Measurements from ENCODE around the gene MCRIP2. TPM values are rescaled to one million over a fixed set of nuclear protein-coding genes. Genes with fewer than 3 reads are reported as not detected.
A peak's percentile ranks its signal among the peaks of the same experiment; 100 is the strongest.

The MCRIP2 gene
- total RNA-seq, 1 experiment from 2014 or later, result 41.7 TPM

DNA sequence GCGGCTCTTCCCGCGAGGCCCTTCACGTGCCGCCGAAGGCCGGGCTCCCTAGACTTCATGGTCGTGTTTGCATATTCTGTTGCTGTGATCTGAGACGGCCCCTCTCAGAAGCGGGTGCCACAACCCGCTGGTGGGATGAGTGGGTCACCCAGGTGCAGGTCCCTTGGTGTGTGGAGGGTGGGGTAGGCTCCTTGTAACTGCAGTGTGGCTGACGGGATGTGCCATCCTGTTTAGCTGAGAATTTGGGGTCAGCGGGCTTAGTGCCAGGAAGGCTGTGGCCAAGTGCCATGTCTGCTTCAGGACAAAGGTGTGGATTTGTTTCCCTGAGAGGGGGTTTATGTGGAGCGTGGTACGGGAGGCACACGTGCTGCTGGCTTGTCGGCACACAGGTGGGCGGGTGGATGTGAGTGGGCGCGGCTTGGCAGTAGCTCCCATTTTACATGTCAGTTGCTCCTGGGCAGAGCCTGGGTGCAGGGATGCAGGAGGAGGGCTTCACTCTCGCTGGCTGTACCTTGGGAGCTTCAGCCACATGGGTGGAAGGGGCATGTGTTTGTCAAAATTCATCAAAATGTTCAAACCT, 20.0 kb upstream of the MCRIP2 start:
- DNase-seq, result no peak
- no peak overlapping the region for H3K4me2 ChIP-seq (ENCODE audit: low read depth, low read length, poor library complexity, severe bottlenecking)
- H3K79me2 ChIP-seq (ENCODE audit: low read length), result no peaks in the 10 kb centered on the region
- H2AFZ ChIP-seq (ENCODE audit: low read length), result no peak overlapping the region
- H4K20me1 ChIP-seq (ENCODE audit: insufficient read depth, low read depth, low read length), result 0 out of 2 replicates have a peak, but pooled peaks cover 6% of the 10 kb centered on the region
- peaks cover 16% of the 10 kb centered on the region for H3K4me1 ChIP-seq (ENCODE audit: low read length)
- H3K27me3 ChIP-seq (ENCODE audit: low read length), result no peaks in the 10 kb centered on the region
- no peak overlapping the region for H3K27ac ChIP-seq (ENCODE audit: low read length)
- no peaks in the 10 kb centered on the region for H3K36me3 ChIP-seq (ENCODE audit: insufficient read depth, low read length)
- no peak overlapping the region for H3K9ac ChIP-seq (ENCODE audit: low read length)
- H3K9me2 ChIP-seq (replicated peaks; ENCODE audit: insufficient read depth, low read length), result no peaks in the 10 kb centered on the region
- no peak overlapping the region for H3K4me3 ChIP-seq (ENCODE audit: low read length)
- H3K9me3 ChIP-seq (ENCODE audit: low read length), result no peaks in the 10 kb centered on the region

GRCh38 chr16:622920-623280, 18.7 kb upstream of the MCRIP2 start:
- Histone ChIP-seq H3K9me2 (replicated peaks; ENCODE audit: insufficient read depth, low read length) (no peaks in the 10 kb centered on the region), H3K4me3 (ENCODE audit: low read length) (no peak overlapping the region), H3K27me3 (ENCODE audit: low read length) (no peaks in the 10 kb centered on the region), H3K27ac (ENCODE audit: low read length) (no peak overlapping the region), H3K9me3 (ENCODE audit: low read length) (no peaks in the 10 kb centered on the region), H3K79me2 (ENCODE audit: low read length) (no peaks in the 10 kb centered on the region), H3K4me1 (ENCODE audit: low read length) (peaks cover 16% of the 10 kb centered on the region), H2AFZ (ENCODE audit: low read length) (no peak overlapping the region), H3K9ac (ENCODE audit: low read length) (no peak overlapping the region), H3K36me3 (ENCODE audit: insufficient read depth, low read length) (no peaks in the 10 kb centered on the region), H4K20me1 (ENCODE audit: insufficient read depth, low read depth, low read length) (0 out of 2 replicates have a peak, but pooled peaks cover 6% of the 10 kb centered on the region), H3K4me2 (ENCODE audit: low read depth, low read length, poor library complexity, severe bottlenecking) (no peak overlapping the region)
- peak; percentile 38 for DNase-seq

DNA sequence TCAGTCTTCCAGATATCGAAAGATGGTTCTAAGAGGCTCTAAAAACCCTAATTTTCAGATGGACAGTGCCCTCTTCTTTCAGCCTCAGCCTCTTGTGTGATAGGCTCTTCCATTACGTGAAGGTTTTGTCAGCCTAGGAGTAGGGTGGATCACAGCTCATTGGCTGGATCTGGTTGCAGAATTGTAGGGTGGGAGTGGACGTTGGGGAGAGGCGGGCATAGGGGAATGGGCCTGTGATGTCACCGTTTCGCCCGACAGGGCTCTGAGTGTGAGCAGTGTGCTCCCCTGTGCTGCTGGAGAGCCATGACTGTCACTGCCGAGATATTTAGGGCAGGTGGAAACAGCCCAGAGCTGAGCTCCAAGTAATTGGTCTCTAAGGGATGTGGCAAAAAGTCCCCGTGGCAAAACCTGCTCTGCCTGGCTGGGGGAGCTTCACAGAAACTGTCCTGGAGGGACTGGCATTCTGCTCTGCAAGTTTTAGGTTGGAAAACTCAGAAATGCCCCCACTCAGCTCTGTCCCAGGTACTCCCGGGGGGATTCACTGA, 17.0 kb upstream of the MCRIP2 start:
- Histone ChIP-seq H3K9me3 (ENCODE audit: low read length) (no peaks in the 10 kb centered on the region), H3K4me3 (ENCODE audit: low read length) (no peak overlapping the region), H3K36me3 (ENCODE audit: insufficient read depth, low read length) (no peaks in the 10 kb centered on the region), H2AFZ (ENCODE audit: low read length) (no peak overlapping the region), H3K4me2 (ENCODE audit: low read depth, low read length, poor library complexity, severe bottlenecking) (no peak overlapping the region), H3K9ac (ENCODE audit: low read length) (no peak overlapping the region), H3K27ac (ENCODE audit: low read length) (no peak overlapping the region), H3K79me2 (ENCODE audit: low read length) (no peaks in the 10 kb centered on the region), H3K27me3 (ENCODE audit: low read length) (no peaks in the 10 kb centered on the region), H3K4me1 (ENCODE audit: low read length) (peaks cover 16% of the 10 kb centered on the region), H4K20me1 (ENCODE audit: insufficient read depth, low read depth, low read length) (0 out of 2 replicates have a peak, but pooled peaks cover 6% of the 10 kb centered on the region), H3K9me2 (replicated peaks; ENCODE audit: insufficient read depth, low read length) (no peaks in the 10 kb centered on the region)
- no peak for DNase-seq

- H3K9me3 ChIP-seq (ENCODE audit: low read length), result no peaks in the 10 kb centered on the region
- no peak overlapping the region for H3K4me3 ChIP-seq (ENCODE audit: low read length)
- no peak overlapping the region for H3K27ac ChIP-seq (ENCODE audit: low read length)
- H3K27me3 ChIP-seq (ENCODE audit: low read length), result no peaks in the 10 kb centered on the region
- H3K4me2 ChIP-seq (ENCODE audit: low read depth, low read length, poor library complexity, severe bottlenecking), result no peak overlapping the region
- H3K9me2 ChIP-seq (replicated peaks; ENCODE audit: insufficient read depth, low read length), result no peaks in the 10 kb centered on the region
- DNase-seq, result no peak
- H3K9ac ChIP-seq (ENCODE audit: low read length), result no peak overlapping the region
- no peak overlapping the region for H2AFZ ChIP-seq (ENCODE audit: low read length)
- H3K4me1 ChIP-seq (ENCODE audit: low read length), result peaks cover 16% of the 10 kb centered on the region
- H3K36me3 ChIP-seq (ENCODE audit: insufficient read depth, low read length), result no peaks in the 10 kb centered on the region
- 0 out of 2 replicates have a peak, but pooled peaks cover 6% of the 10 kb centered on the region for H4K20me1 ChIP-seq (ENCODE audit: insufficient read depth, low read depth, low read length)
- H3K79me2 ChIP-seq (ENCODE audit: low read length), result no peaks in the 10 kb centered on the region
Measured at GRCh38 chr16:625117-625976, 16.3 kb upstream of the MCRIP2 start.

DNA sequence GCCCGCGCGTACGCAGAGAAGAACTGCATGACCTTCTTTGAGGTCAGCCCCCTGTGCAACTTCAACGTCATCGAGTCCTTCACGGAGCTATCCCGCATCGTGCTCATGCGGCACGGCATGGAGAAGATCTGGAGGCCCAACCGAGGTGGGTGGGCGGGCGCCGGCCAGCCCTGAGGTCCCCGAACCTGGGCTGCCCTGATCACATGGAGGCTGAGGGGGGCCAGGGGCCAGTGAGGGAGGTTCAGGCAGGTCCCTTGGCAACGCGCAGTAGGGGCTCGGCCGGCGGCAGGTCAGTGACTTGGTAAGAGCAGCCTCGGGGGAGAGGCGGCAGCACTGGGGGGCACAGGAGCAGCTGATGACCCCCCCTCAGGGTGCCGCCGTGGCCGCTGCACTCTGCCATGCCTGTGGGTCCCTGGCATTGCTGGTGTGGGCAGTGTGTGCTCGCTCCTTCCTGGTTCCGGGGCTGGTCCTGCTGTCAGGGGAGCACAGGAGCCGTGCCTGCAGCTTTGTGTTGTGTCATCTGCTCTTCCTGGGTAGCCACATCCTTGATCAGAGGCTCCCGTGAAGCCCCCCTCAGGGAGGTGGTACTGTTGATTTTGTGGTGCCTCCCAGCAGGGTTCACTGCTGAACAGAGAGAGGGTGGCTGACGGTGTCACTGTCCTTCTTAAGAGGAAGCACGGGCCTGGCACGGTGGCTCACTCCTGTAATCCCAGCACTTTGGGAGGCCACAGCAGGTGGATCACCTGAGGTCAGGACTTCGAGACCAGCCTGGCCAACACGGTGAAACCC, 15.5 kb upstream of the MCRIP2 start:
- no peak for DNase-seq
- Histone ChIP-seq H3K79me2 (ENCODE audit: low read length) (no peaks in the 10 kb centered on the region), H3K4me3 (ENCODE audit: low read length) (no peak overlapping the region), H2AFZ (ENCODE audit: low read length) (no peak overlapping the region), H3K9me2 (replicated peaks; ENCODE audit: insufficient read depth, low read length) (no peaks in the 10 kb centered on the region), H3K27ac (ENCODE audit: low read length) (no peak overlapping the region), H3K9me3 (ENCODE audit: low read length) (no peaks in the 10 kb centered on the region), H3K27me3 (ENCODE audit: low read length) (no peaks in the 10 kb centered on the region), H3K4me1 (ENCODE audit: low read length) (peaks cover 21% of the 10 kb centered on the region), H3K36me3 (ENCODE audit: insufficient read depth, low read length) (no peaks in the 10 kb centered on the region), H3K4me2 (ENCODE audit: low read depth, low read length, poor library complexity, severe bottlenecking) (no peak overlapping the region), H3K9ac (ENCODE audit: low read length) (no peak overlapping the region), H4K20me1 (ENCODE audit: insufficient read depth, low read depth, low read length) (0 out of 2 replicates have a peak, but pooled peaks cover 6% of the 10 kb centered on the region)

GRCh38 chr16:626787-627453, 14.7 kb upstream of the MCRIP2 start:
- no peaks in the 10 kb centered on the region for H3K9me3 ChIP-seq (ENCODE audit: low read length)
- no peak for DNase-seq
- no peak overlapping the region for H3K4me3 ChIP-seq (ENCODE audit: low read length)
- no peak overlapping the region for H3K27ac ChIP-seq (ENCODE audit: low read length)
- H3K27me3 ChIP-seq (ENCODE audit: low read length), result no peaks in the 10 kb centered on the region
- H3K4me2 ChIP-seq (ENCODE audit: low read depth, low read length, poor library complexity, severe bottlenecking), result no peak overlapping the region
- H3K36me3 ChIP-seq (ENCODE audit: insufficient read depth, low read length), result no peaks in the 10 kb centered on the region
- H2AFZ ChIP-seq (ENCODE audit: low read length), result no peak overlapping the region
- no peaks in the 10 kb centered on the region for H3K9me2 ChIP-seq (replicated peaks; ENCODE audit: insufficient read depth, low read length)
- H3K4me1 ChIP-seq (ENCODE audit: low read length), result peaks cover 22% of the 10 kb centered on the region
- 0 out of 2 replicates have a peak, but pooled peaks cover 6% of the 10 kb centered on the region for H4K20me1 ChIP-seq (ENCODE audit: insufficient read depth, low read depth, low read length)
- H3K9ac ChIP-seq (ENCODE audit: low read length), result no peak overlapping the region
- no peaks in the 10 kb centered on the region for H3K79me2 ChIP-seq (ENCODE audit: low read length)

GRCh38 chr16:627454-628239, 14.0 kb upstream of the MCRIP2 start:
- H3K27me3 ChIP-seq (ENCODE audit: low read length), result no peaks in the 10 kb centered on the region
- no peak overlapping the region for H3K9ac ChIP-seq (ENCODE audit: low read length)
- H3K4me2 ChIP-seq (ENCODE audit: low read depth, low read length, poor library complexity, severe bottlenecking), result no peak overlapping the region
- DNase-seq, result no peak
- H3K4me1 ChIP-seq (ENCODE audit: low read length), result peaks cover 22% of the 10 kb centered on the region
- H4K20me1 ChIP-seq (ENCODE audit: insufficient read depth, low read depth, low read length), result 0 out of 2 replicates have a peak, but pooled peaks cover 6% of the 10 kb centered on the region
- no peak overlapping the region for H3K27ac ChIP-seq (ENCODE audit: low read length)
- no peak overlapping the region for H3K4me3 ChIP-seq (ENCODE audit: low read length)
- no peaks in the 10 kb centered on the region for H3K9me2 ChIP-seq (replicated peaks; ENCODE audit: insufficient read depth, low read length)
- H2AFZ ChIP-seq (ENCODE audit: low read length), result no peak overlapping the region
- H3K9me3 ChIP-seq (ENCODE audit: low read length), result no peaks in the 10 kb centered on the region
- no peaks in the 10 kb centered on the region for H3K79me2 ChIP-seq (ENCODE audit: low read length)
- no peaks in the 10 kb centered on the region for H3K36me3 ChIP-seq (ENCODE audit: insufficient read depth, low read length)
